ENCODE results near the gene PRR5.
"Not testable (repeated sequence)": the region's sequence is repeated elsewhere in the genome, so short reads cannot be mapped to it uniquely, and the experiment has no call there.

The PRR5 gene

GRCh38 chr22:44734801-44735517 is 33.0 kb downstream of the PRR5 start:
- DNase-seq (ENCODE audit: low spot score), result no peak

GRCh38 chr22:44735518-44736428 is 33.8 kb downstream of the PRR5 start:
- DNase-seq (ENCODE audit: low spot score), result peak; percentile 71

GRCh38 chr22:44736581-44737405 is 34.8 kb downstream of the PRR5 start:
- DNase-seq (ENCODE audit: low spot score), result no peak

- no peak for DNase-seq (ENCODE audit: low spot score)
These were observed 35.7 kb downstream of the PRR5 start for GRCh38 chr22:44737406-44738346.

GRCh38 chr22:44738347-44738715 is 36.3 kb downstream of the PRR5 start:
- no peak for DNase-seq (ENCODE audit: low spot score)

- no peak for DNase-seq (ENCODE audit: low spot score)
These were observed 37.0 kb downstream of the PRR5 start for GRCh38 chr22:44739024-44739423.

GRCh38 chr22:44739666-44740065 is 37.7 kb downstream of the PRR5 start:
- not testable (repeated sequence) for DNase-seq (ENCODE audit: low spot score)

- no peak for DNase-seq (ENCODE audit: low spot score)
These were observed 38.3 kb downstream of the PRR5 start for GRCh38 chr22:44740307-44740706.

GRCh38 chr22:44741929-44742328 is 39.9 kb downstream of the PRR5 start:
- no peak for DNase-seq (ENCODE audit: low spot score)

GRCh38 chr22:44743247-44743646 is 41.2 kb downstream of the PRR5 start:
- no peak for DNase-seq (ENCODE audit: low spot score)

- no peak for DNase-seq (ENCODE audit: low spot score)
These were observed 41.8 kb downstream of the PRR5 start for GRCh38 chr22:44743804-44744211.

- no peak for DNase-seq (ENCODE audit: low spot score)
These were observed 44.1 kb downstream of the PRR5 start for GRCh38 chr22:44745853-44746789.

GRCh38 chr22:44747784-44748127 is 45.8 kb downstream of the PRR5 start:
- not testable (repeated sequence) for DNase-seq (ENCODE audit: low spot score)

- no peak for DNase-seq (ENCODE audit: low spot score)
These were observed 46.5 kb downstream of the PRR5 start for GRCh38 chr22:44748524-44748923.

- DNase-seq (ENCODE audit: low spot score), result no peak
These were observed 48.5 kb downstream of the PRR5 start for GRCh38 chr22:44750481-44750880.

GRCh38 chr22:44752285-44753188 is 50.5 kb downstream of the PRR5 start, which contains the start of gene ARHGAP8:
Gene ARHGAP8, plus strand, starts transcription at chr22:44752575. Its CDS starts 33,953 bp downstream, at chr22:44786528.
- peak; percentile 15 for DNase-seq (ENCODE audit: low spot score)

- no peak for DNase-seq (ENCODE audit: low spot score)
These were observed 51.4 kb downstream of the PRR5 start for GRCh38 chr22:44753189-44754042.

GRCh38 chr22:44754998-44755397 is 53.0 kb downstream of the PRR5 start:
- DNase-seq (ENCODE audit: low spot score), result no peak

Data from CD4-positive, alpha-beta T cell treated with Interleukin-6 at 100 ng/mL for 8 hours (primary cell).